AG04450 (cell line): ENCODE results near the gene OR6C74. TPM values are rescaled to one million over a fixed set of nuclear protein-coding genes. Genes with fewer than 3 reads are reported as not detected.

Experiments
- CTCF ChIA-PET: fragments of 300-600, 350-600 bp; formaldehyde crosslinking; extraction: SDS; loops from one replicate; lab custom pipeline; 2022; ENCODE audit warnings: antibody characterized with exemption, inconsistent platforms; lab: Charles Lee
- POLR2A ChIA-PET: fragments of 350-600 bp; formaldehyde crosslinking; extraction: SDS; loops from one replicate; lab custom pipeline; 2021; ENCODE audit warnings: antibody characterized with exemption, inconsistent platforms; lab: Yijun Ruan, JAX
- DNase-seq: peaks from one replicate; pipeline ENCODE4 v3.0.0-alpha.2; 2011; ENCODE audit warnings: low read depth, low spot score
- H3K27ac ChIP-seq: one replicate; pipeline ENCODE4 v1.5.1; 2012; ENCODE audit warnings: low read depth, low read length, control low read depth
- H3K27me3 ChIP-seq: one replicate; pipeline ENCODE4 v1.6.0; 2012; ENCODE audit warnings: low read length; ENCODE audit not compliant: control insufficient read depth, insufficient read depth
- H3K4me3 ChIP-seq: 2 replicates; pipeline ENCODE4 v1.5.1; 2011; ENCODE audit warnings: mild to moderate bottlenecking, low read depth, low read length, control low read depth
- H3K9me3 ChIP-seq: 2 replicates; pipeline ENCODE4 v1.5.1; 2012; ENCODE audit warnings: low read length; ENCODE audit not compliant: control insufficient read depth, insufficient read depth
- CTCF ChIP-seq: IDR thresholded peaks from 2 replicates; pipeline ENCODE4 v1.5.1; 2011; ENCODE audit warnings: low read depth, low read length, control low read depth, inconsistent platforms
- polyA plus RNA-seq: library from polyadenylated mRNA; depleted of rRNA; stranded (reverse); fragments of >200 nt; gene quantifications from 2 replicates; pipeline ENCODE4 v1.2.3, GENCODE V29; 2011

Gene OR6C74
- polyA plus RNA-seq, 1 experiment, result not detected

- Histone ChIP-seq H3K27ac (no peak overlapping the region), H3K4me3 (no peak overlapping the region), H3K9me3 (no peaks in the 10 kb centered on the region), H3K27me3 (no peaks in the 10 kb centered on the region)
- POLR2A ChIA-PET, result no interaction called here
- DNase-seq, result no peak
- no peak for TF ChIP-seq CTCF
- CTCF ChIA-PET, result no interaction called here
These were observed 6.5 kb downstream of the OR6C74 start for GRCh38 chr12:55250944-55251343.

GRCh38 chr12:55253281-55253680 is 8.9 kb downstream of the OR6C74 start:
- CTCF ChIA-PET, result no interaction called here

GRCh38 chr12:55256831-55257230 is 12.4 kb downstream of the OR6C74 start:
- no peak for DNase-seq
- POLR2A ChIA-PET, result no interaction called here
- H3K27me3 ChIP-seq, result no peaks in the 10 kb centered on the region
- TF ChIP-seq CTCF, result no peak
- H3K27ac ChIP-seq, result no peak overlapping the region
- H3K4me3 ChIP-seq, result no peak overlapping the region
- H3K9me3 ChIP-seq, result no peaks in the 10 kb centered on the region
- CTCF ChIA-PET, result no interaction called here

More at GRCh38 chr12:55253281-55253680, 8.9 kb downstream of the OR6C74 start:
- Histone ChIP-seq H3K27ac (no peak overlapping the region), H3K27me3 (no peaks in the 10 kb centered on the region), H3K9me3 (no peaks in the 10 kb centered on the region), H3K4me3 (no peak overlapping the region)
- TF ChIP-seq CTCF, result no peak
- POLR2A ChIA-PET, result no interaction called here
- no peak for DNase-seq

- Histone ChIP-seq H3K9me3 (no peaks in the 10 kb centered on the region), H3K27ac (no peak overlapping the region), H3K4me3 (no peak overlapping the region), H3K27me3 (no peaks in the 10 kb centered on the region)
- ChIA-PET POLR2A (no interaction called here), CTCF (no interaction called here)
- DNase-seq, result no peak
- no peak for TF ChIP-seq CTCF
These were observed 13.9 kb downstream of the OR6C74 start for GRCh38 chr12:55258303-55258702.

- H3K27ac ChIP-seq, result no peak overlapping the region
- TF ChIP-seq CTCF, result no peak
- DNase-seq, result no peak
- ChIA-PET CTCF (no interaction called here), POLR2A (no interaction called here)
- no peak overlapping the region for H3K4me3 ChIP-seq
- H3K9me3 ChIP-seq, result no peaks in the 10 kb centered on the region
- H3K27me3 ChIP-seq, result no peaks in the 10 kb centered on the region
These were observed 36.6 kb downstream of the OR6C74 start for GRCh38 chr12:55280991-55281390.
